NK-92 (cell line): Measurements from ENCODE around the gene ARHGEF1.

Experiments
- DNase-seq: peaks from one replicate; lab custom pipeline; 2025; ENCODE audit not compliant: unreplicated experiment; lab: John Stamatoyannopoulos, UW

The ARHGEF1 gene

GRCh38 chr19:41882568-41883462, at the start of gene ARHGEF1:
Gene ARHGEF1, plus strand, starts transcription at chr19:41883184. Its CDS starts 4,899 bp downstream, at chr19:41888083.
- DNase-seq: no peak

GRCh38 chr19:41837981-41838708, 44.8 kb upstream of the ARHGEF1 start:
- DNase-seq: no peak

- no peak for DNase-seq
Observed at GRCh38 chr19:41839211-41839610, 43.8 kb upstream of the ARHGEF1 start.

- DNase-seq: no peak
Observed at GRCh38 chr19:41843371-41843770, 39.6 kb upstream of the ARHGEF1 start.

- DNase-seq: no peak
Observed at GRCh38 chr19:41844601-41845000, 38.4 kb upstream of the ARHGEF1 start, which contains the start of gene LYPD4. Gene LYPD4, minus strand, starts transcription at chr19:41844683. Its CDS starts 5,398 bp downstream, at chr19:41839285.

- DNase-seq: no peak
Observed at GRCh38 chr19:41845001-41845050, 38.2 kb upstream of the ARHGEF1 start, which contains the start of gene DMRTC2. Gene DMRTC2, plus strand, starts transcription at chr19:41845042. Its CDS starts 2,387 bp downstream, at chr19:41847429.

GRCh38 chr19:41845051-41845590, 37.9 kb upstream of the ARHGEF1 start:
- DNase-seq: no peak

- no peak for DNase-seq
Observed at GRCh38 chr19:41847351-41848105, 35.5 kb upstream of the ARHGEF1 start.

GRCh38 chr19:41848666-41849065, 34.3 kb upstream of the ARHGEF1 start:
- no peak for DNase-seq

GRCh38 chr19:41849067-41849466, 33.9 kb upstream of the ARHGEF1 start:
- no peak for DNase-seq

- no peak for DNase-seq
Observed at GRCh38 chr19:41850381-41850780, 32.6 kb upstream of the ARHGEF1 start.

- no peak for DNase-seq
Observed at GRCh38 chr19:41851456-41851855, 31.5 kb upstream of the ARHGEF1 start.

GRCh38 chr19:41853344-41853743, 29.6 kb upstream of the ARHGEF1 start:
- DNase-seq: no peak

- DNase-seq: no peak
Observed at GRCh38 chr19:41853768-41854167, 29.2 kb upstream of the ARHGEF1 start.

- DNase-seq: no peak
Observed at GRCh38 chr19:41859213-41859617, 23.8 kb upstream of the ARHGEF1 start.

GRCh38 chr19:41859618-41860418, 23.2 kb upstream of the ARHGEF1 start, which contains the start of gene RPS19:
Gene RPS19, plus strand, starts transcription at chr19:41860255. Its CDS starts 520 bp downstream, at chr19:41860775.
- DNase-seq: peak; percentile 86

GRCh38 chr19:41860419-41861115, 22.4 kb upstream of the ARHGEF1 start:
- DNase-seq: no peak

GRCh38 chr19:41861116-41861768, 21.7 kb upstream of the ARHGEF1 start:
- DNase-seq: no peak

GRCh38 chr19:41861846-41862245, 21.1 kb upstream of the ARHGEF1 start:
- DNase-seq: no peak
